Measurements from ENCODE around the gene UGT1A5.
"Not testable (repeated sequence)": the region's sequence is repeated elsewhere in the genome, so short reads cannot be mapped to it uniquely, and the experiment has no call there.

UGT1A5 gene

DNA sequence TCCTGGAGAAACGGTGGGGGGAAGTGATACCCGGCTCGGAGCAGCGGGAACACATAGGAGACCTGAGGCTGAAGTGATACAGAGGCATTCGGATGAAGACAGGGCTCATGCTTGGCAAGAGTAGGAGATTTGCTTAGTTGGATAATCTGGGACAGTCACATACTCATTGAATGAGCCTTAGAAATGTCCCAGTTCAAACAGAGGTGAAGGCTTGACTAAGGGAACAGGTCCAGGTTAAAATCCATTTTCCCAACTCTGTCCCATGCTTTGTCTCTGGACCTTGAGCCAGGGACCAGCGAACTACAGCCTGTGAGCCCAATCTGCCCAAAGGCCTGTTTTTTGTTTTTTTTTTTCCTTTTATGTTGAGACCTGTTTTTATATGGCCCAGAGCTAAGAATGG, 18.7 kb upstream of the UGT1A5 start:
- TF ChIP-seq, protein P1, sequence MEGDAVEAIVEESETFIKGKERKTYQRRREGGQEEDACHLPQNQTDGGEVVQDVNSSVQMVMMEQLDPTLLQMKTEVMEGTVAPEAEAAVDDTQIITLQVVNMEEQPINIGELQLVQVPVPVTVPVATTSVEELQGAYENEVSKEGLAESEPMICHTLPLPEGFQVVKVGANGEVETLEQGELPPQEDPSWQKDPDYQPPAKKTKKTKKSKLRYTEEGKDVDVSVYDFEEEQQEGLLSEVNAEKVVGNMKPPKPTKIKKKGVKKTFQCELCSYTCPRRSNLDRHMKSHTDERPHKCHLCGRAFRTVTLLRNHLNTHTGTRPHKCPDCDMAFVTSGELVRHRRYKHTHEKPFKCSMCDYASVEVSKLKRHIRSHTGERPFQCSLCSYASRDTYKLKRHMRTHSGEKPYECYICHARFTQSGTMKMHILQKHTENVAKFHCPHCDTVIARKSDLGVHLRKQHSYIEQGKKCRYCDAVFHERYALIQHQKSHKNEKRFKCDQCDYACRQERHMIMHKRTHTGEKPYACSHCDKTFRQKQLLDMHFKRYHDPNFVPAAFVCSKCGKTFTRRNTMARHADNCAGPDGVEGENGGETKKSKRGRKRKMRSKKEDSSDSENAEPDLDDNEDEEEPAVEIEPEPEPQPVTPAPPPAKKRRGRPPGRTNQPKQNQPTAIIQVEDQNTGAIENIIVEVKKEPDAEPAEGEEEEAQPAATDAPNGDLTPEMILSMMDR (IDR thresholded peaks at IDR 0.05; ENCODE audit: low read depth, low read length), result no peak

DNA sequence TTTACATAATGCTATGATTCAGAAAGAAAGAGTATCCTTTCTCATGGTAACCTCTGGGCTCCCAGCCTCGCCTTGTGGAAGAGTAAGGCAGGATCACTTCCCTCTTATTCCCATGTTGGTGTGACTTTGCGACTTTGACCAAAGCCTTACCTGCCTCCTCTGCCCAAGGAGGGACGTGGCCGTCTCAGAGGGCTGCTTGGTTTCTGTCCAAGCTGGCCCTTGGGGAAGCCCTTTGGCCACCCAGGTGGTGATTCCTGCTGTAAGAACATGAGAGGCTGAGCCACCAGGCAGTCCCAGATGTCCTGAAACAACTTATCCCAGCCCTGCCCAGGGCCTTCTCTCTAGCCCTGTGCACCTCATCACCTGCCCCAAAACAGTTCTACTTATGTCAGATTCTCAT, 14.0 kb upstream of the UGT1A5 start:
- TF ChIP-seq, protein P1 (IDR thresholded peaks at IDR 0.05; ENCODE audit: low read depth, low read length), result no peak
- DNase-seq (ENCODE audit: extremely low read depth, low read depth), result no peak

More for the DNA sequence above, 18.7 kb upstream of the UGT1A5 start:
- no peak for DNase-seq (ENCODE audit: extremely low read depth, low read depth)

DNA sequence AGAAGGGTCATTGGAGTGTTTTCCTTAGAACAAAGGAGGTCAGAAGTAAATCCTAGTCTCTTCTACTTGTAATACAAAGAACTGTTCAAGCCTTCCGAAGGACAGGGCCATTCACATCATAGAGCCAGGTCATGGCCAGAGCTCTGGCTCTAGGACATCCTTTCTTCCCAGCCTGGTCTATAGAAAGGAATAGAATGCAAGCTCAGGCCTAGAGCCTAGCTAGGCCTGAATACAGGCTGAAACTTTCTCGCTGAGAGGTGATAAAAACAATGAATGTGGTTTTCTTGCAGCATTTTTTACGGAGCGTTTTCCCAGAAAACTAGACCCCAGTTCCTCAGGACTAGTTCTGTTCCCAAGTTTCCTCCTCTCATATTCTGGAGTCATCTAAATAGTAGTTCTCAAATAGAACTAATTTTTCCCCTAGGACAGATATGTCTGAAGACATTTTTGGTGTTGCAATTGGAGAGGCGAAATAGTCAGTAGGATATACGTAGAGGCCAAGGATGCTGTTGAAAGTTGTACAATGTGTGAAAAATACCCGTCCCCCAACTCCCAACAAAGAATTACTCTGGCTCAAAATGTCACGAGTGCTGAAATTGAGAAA, 13.2 kb upstream of the UGT1A5 start:
- DNase-seq (ENCODE audit: extremely low read depth, low read depth), result no peak
- TF ChIP-seq, protein P1 (IDR thresholded peaks at IDR 0.05; ENCODE audit: low read depth, low read length), result no peak

DNA sequence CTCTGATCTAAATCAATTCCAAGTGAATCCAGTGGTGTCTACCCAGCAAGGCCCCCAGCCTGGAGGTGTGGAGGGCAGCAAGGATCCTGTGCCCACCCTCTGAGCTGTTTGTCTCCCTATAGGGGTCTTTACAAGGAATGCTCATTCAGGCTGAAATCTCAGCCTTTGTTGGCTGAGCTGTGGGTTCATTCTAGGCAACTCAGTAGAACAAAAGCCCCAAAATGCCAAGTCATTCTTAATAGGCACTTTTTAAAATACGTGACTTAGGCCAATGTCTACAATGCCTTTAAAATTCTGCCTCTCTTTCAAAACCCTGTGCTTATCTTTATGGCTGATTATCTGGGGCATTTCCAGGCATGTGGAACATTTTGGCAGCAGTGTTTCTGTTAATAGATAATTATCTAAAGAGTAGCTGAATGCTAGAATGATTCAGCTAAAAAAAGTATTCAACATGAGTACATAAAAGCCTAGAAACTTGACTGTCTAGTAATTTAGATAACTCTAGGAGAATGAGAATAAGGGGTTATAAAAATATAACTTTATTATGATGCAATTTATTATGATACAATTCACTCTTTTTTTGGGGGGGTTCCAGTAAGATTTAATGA, 12.6 kb upstream of the UGT1A5 start:
- DNase-seq (ENCODE audit: extremely low read depth, low read depth), result peak; percentile 64
- TF ChIP-seq, protein P1 (IDR thresholded peaks at IDR 0.05; ENCODE audit: low read depth, low read length), result no peak

DNA sequence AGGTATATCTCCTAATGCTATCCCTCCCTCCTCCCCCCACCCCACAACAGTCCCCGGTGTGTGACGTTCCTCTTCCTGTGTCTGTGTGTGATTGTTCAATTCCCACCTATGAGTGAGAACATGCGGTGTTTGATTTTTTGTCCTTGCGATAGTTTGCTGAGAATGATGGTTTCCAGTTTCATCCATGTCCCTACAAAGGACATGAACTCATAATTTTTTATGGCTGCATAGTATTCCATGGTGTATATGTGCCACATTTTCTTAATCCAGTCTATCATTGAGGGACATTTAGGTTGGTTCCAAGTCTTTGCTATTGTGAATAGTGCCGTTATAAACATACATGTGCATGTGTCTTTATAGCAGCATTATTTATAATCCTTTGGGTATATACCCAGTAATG, 11.9 kb upstream of the UGT1A5 start:
- DNase-seq (ENCODE audit: extremely low read depth, low read depth), result not testable (repeated sequence)

DNA sequence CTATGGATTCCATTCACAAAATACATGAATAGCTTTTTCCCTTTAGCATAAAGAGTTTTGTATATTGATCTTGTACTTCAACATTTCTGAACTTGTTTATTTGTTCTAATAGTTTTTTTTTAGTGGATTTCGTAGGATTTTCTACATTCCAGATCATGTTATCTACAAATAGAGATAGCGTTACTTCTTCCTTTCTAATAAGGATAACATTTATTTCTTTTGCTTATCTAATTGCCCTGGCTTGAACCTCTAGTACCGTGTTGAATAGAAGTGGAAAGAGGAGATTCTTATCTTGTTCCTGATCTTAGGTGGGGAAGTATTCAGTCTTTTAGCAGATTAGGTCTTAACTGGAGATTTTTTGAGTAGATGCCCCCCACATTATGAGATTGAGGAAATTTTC, 10.5 kb upstream of the UGT1A5 start:
- TF ChIP-seq, protein P1 (IDR thresholded peaks at IDR 0.05; ENCODE audit: low read depth, low read length), result no peak
- DNase-seq (ENCODE audit: extremely low read depth, low read depth), result no peak

DNA sequence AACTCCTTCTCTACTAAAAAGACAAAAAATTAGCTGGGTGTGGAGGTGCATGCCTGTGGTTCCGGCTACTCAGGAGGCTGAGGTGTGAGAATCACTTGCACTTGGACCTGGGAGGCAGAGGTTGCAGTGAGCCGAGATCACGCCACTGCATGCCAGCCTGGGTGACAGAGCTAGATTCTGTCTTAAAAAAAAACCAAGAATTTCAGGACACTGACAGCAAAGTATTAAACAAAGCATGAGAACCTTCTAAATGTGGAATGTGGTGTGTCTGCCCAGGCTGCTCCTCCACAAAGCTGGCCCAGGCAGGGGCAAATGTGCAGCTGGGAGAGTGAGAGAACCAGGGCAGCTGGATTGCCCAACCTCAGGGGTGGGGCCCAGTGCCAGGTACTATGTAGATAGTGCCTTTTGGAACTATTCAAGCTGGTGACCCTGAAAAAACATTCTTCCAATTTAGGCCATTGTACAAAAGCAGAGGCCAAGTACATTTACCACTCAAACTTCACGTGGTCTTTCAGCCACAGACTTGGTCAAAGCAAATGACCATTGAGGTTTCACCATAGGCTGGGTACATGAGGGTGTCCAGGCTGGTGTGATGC, 6.7 kb upstream of the UGT1A5 start:
- TF ChIP-seq, protein P1 (IDR thresholded peaks at IDR 0.05; ENCODE audit: low read depth, low read length), result no peak
- DNase-seq (ENCODE audit: extremely low read depth, low read depth), result no peak

Measured in AG09319 (cell line).